GM23338 (cell line): Measurements from ENCODE around the gene ANKRD65. TPM values are rescaled to one million over a fixed set of nuclear protein-coding genes. Genes with fewer than 3 reads are reported as not detected.
A peak's percentile ranks its signal among the peaks of the same experiment; 100 is the strongest.

ENCODE experiments used
- ATAC-seq: fragments of 200-7000 bp; cut with Tn5 transposase; 3 replicates; pipeline ENCODE4 v1.9.1; 2020
- DNase-seq: peaks from one replicate; pipeline ENCODE4 v3.0.0-alpha.2; 2015; ENCODE audit warnings: low spot score
- H2AFZ ChIP-seq: fragments of 200-600 bp; sonication (generic); 2 replicates; pipeline ENCODE4 v1.8.0; 2016; ENCODE audit warnings: antibody characterized with exemption, mild to moderate bottlenecking, moderate library complexity
- H3F3A ChIP-seq: fragments of 200-600 bp; sonication (generic); replicated peaks from 2 replicates; pipeline ENCODE4 v1.8.0; 2017; ENCODE audit warnings: antibody characterized with exemption, mixed run types, low read depth
- H3K27ac ChIP-seq: fragments of 200-600 bp; sonication (generic); 2 replicates; pipeline ENCODE4 v1.6.1; 2016; ENCODE audit warnings: low read depth
- H3K27me3 ChIP-seq: fragments of 200-600 bp; sonication (generic); 2 replicates; pipeline ENCODE4 v1.8.0; 2016; ENCODE audit warnings: mild to moderate bottlenecking, mixed run types, moderate library complexity; ENCODE audit not compliant: insufficient read depth
- H3K36me3 ChIP-seq: fragments of 200-600 bp; sonication (generic); 2 replicates; pipeline ENCODE4 v1.8.0; 2016; ENCODE audit warnings: mild to moderate bottlenecking; ENCODE audit not compliant: insufficient read depth
- H3K4me1 ChIP-seq: fragments of 200-600 bp; sonication (generic); 2 replicates; pipeline ENCODE4 v1.8.0; 2016; ENCODE audit warnings: mild to moderate bottlenecking, moderate library complexity; ENCODE audit not compliant: insufficient read depth
- H3K4me2 ChIP-seq: fragments of 200-600 bp; sonication (generic); 2 replicates; pipeline ENCODE4 v1.7.1; 2017; ENCODE audit warnings: mixed run types
- H3K4me3 ChIP-seq: fragments of 200-600 bp; sonication (generic); 2 replicates; pipeline ENCODE4 v1.6.1; 2016; ENCODE audit warnings: mixed run types
- H3K79me2 ChIP-seq: fragments of 200-600 bp; sonication (generic); replicated peaks from 2 replicates; pipeline ENCODE4 v1.8.0; 2017; ENCODE audit warnings: mild to moderate bottlenecking; ENCODE audit not compliant: insufficient read depth
- H3K9me2 ChIP-seq: fragments of 200-600 bp; sonication (generic); 2 replicates; pipeline ENCODE4 v1.8.0; 2017; ENCODE audit not compliant: insufficient read depth
- H4K20me1 ChIP-seq: fragments of 200-600 bp; sonication (generic); replicated peaks from 2 replicates; pipeline ENCODE4 v1.8.0; 2017; ENCODE audit warnings: mild to moderate bottlenecking; ENCODE audit not compliant: insufficient read depth
- H3K27ac Mint-ChIP-seq: 2 replicates; pipeline ENCODE4 v1.8.0; 2020; ENCODE audit warnings: inconsistent platforms, mild to moderate bottlenecking, moderate library complexity, mixed read lengths
- H3K27me3 Mint-ChIP-seq: 3 replicates; pipeline ENCODE4 v1.8.0; 2022; ENCODE audit warnings: low read depth, mild to moderate bottlenecking, moderate library complexity, mixed read lengths, inconsistent platforms; ENCODE audit not compliant: insufficient read depth, poor library complexity
- H3K36me3 Mint-ChIP-seq: 3 replicates; pipeline ENCODE4 v1.8.0; 2021; ENCODE audit warnings: low read depth, mild to moderate bottlenecking, inconsistent platforms, moderate library complexity, mixed read lengths
- H3K4me1 Mint-ChIP-seq: 3 replicates; pipeline ENCODE4 v1.8.0; 2020; ENCODE audit warnings: mild to moderate bottlenecking, inconsistent platforms, mixed read lengths
- H3K4me3 Mint-ChIP-seq: 3 replicates; pipeline ENCODE4 v1.8.0; 2021; ENCODE audit warnings: moderate library complexity, mild to moderate bottlenecking, inconsistent platforms, mixed read lengths
- H3K9me3 Mint-ChIP-seq: 3 replicates; pipeline ENCODE4 v1.8.0; 2020; ENCODE audit warnings: moderate library complexity, mild to moderate bottlenecking, inconsistent platforms, mixed read lengths
- CREB1 ChIP-seq: fragments of 250-450 bp; sonication (Bioruptor Pico); IDR thresholded peaks from 2 replicates; pipeline ENCODE4 v1.5.0; 2020; ENCODE audit warnings: low read depth, mild to moderate bottlenecking, moderate library complexity
- CTCF ChIP-seq, 2 experiments: fragments of 200-600 bp in 1 of 2; sonication (generic) in 1 of 2; conservative IDR thresholded peaks; 2 replicates each; pipeline versions ENCODE4 v1.5.1 to v1.6.1; 2016 to 2017; ENCODE audit warnings: antibody characterized with exemption in 2 of 2, low read depth in 2 of 2, mild to moderate bottlenecking in 2 of 2, moderate library complexity in 1 of 2
- ETS1 ChIP-seq: IDR thresholded peaks from 2 replicates; pipeline ENCODE4 v1.6.1; 2016; ENCODE audit warnings: antibody characterized with exemption
- EZH2 ChIP-seq: fragments of 200-600 bp; sonication (generic); IDR thresholded peaks from one replicate; pipeline ENCODE4 v1.8.0; 2017; ENCODE audit warnings: antibody characterized with exemption, mild to moderate bottlenecking, low read depth; ENCODE audit not compliant: unreplicated experiment
- EZH2phosphoT487 ChIP-seq: fragments of 200-600 bp; sonication (generic); IDR thresholded peaks from one replicate; pipeline ENCODE4 v1.8.1; 2018; ENCODE audit warnings: antibody characterized with exemption; ENCODE audit not compliant: unreplicated experiment
- JUNB ChIP-seq: IDR thresholded peaks from one replicate; pipeline ENCODE4 v1.6.1; 2016; ENCODE audit warnings: antibody characterized with exemption; ENCODE audit not compliant: unreplicated experiment
- NANOG ChIP-seq: IDR thresholded peaks from 2 replicates; pipeline ENCODE4 v1.6.1; 2016; ENCODE audit warnings: antibody characterized with exemption, borderline replicate concordance
- POLR2AphosphoS5 ChIP-seq: IDR thresholded peaks from 2 replicates; pipeline ENCODE4 v1.6.1; 2016; ENCODE audit warnings: antibody characterized with exemption, low read depth
- REST ChIP-seq: IDR thresholded peaks from one replicate; pipeline ENCODE4 v1.6.1; 2018; ENCODE audit warnings: antibody characterized with exemption; ENCODE audit not compliant: unreplicated experiment
- STAT1 ChIP-seq: IDR thresholded peaks from one replicate; pipeline ENCODE4 v1.6.1; 2016; ENCODE audit warnings: antibody characterized with exemption; ENCODE audit not compliant: unreplicated experiment
- ZNF114 ChIP-seq: fragments of 250-450 bp; sonication (Bioruptor Pico); IDR thresholded peaks from 2 replicates; pipeline ENCODE4 v1.5.0; 2020; ENCODE audit warnings: mild to moderate bottlenecking, moderate library complexity
- ZNF331 ChIP-seq: fragments of 250-450 bp; sonication (Bioruptor Pico); IDR thresholded peaks from 2 replicates; pipeline ENCODE4 v1.5.0; 2020; ENCODE audit warnings: low read depth, mild to moderate bottlenecking, moderate library complexity
- ZNF462 ChIP-seq: fragments of 250-450 bp; sonication (Bioruptor Pico); IDR thresholded peaks from 2 replicates; pipeline ENCODE4 v1.5.0; 2020; ENCODE audit warnings: mild to moderate bottlenecking, moderate library complexity
- polyA plus RNA-seq: library from polyadenylated mRNA; unstranded; fragments of >200 nt; fragmentation: Nextera tagmentation; extraction: Ambion mirVana; gene quantifications from 2 replicates; pipeline ENCODE4 v1.2.1, GENCODE V29; 2016
- total RNA-seq: library from RNA; depleted of rRNA; stranded (reverse); fragments of >200 nt; shearing (Covaris generic); gene quantifications from 2 replicates; pipeline ENCODE4 v1.2.3, GENCODE V29; 2014

The ANKRD65 gene
- total and polyA plus RNA-seq, 2 experiments from 2014 or later = 1.6 to 1.7 TPM

GRCh38 chr1:1373051-1373814 lies 47.8 kb downstream of the ANKRD65 start:
- H3K9me3 Mint-ChIP-seq = no peaks in the 10 kb centered on the region; the same call in 2 of the 3 replicates
- H3K4me1 Mint-ChIP-seq = peaks cover 7% of the 10 kb centered on the region
- Histone ChIP-seq H3K27me3 (no peaks in the 10 kb centered on the region), H2AFZ (no peak overlapping the region), H3K9me2 (no peaks in the 10 kb centered on the region), H3K27ac (no peak overlapping the region), H3K79me2 (peaks cover 21% of the 10 kb centered on the region), H3F3A (peaks cover 19% of the 10 kb centered on the region), H3K4me1 (peaks cover 9% of the 10 kb centered on the region), H3K4me3 (no peak overlapping the region), H4K20me1 (peaks cover 12% of the 10 kb centered on the region), H3K4me2 (peak overlapping the region; percentile 88; the same call in 1 of the 2 replicates), H3K36me3 (no peaks in the 10 kb centered on the region)
- H3K27me3 Mint-ChIP-seq = peaks cover 11% of the 10 kb centered on the region
- H3K4me3 Mint-ChIP-seq = peak overlapping the region; percentile 90
- ATAC-seq (no peak), DNase-seq (no peak)
- H3K27ac Mint-ChIP-seq = no peak overlapping the region
- peaks cover 9% of the 10 kb centered on the region; the same call in 2 of the 3 replicates for H3K36me3 Mint-ChIP-seq
- TF ChIP-seq EZH2phosphoT487 (no peak), JUNB (no peak), EZH2 (no peak), ZNF331 (no peak), REST (no peak), ETS1 (no peak), NANOG (no peak), POLR2AphosphoS5 (no peak), STAT1 (no peak), CTCF (conservative IDR thresholded peaks at IDR 0.05; ENCODE audit: low read depth in 2 of 2) (no peak), CREB1 (CRISPR knock-in tag) (no peak), ZNF462 (CRISPR knock-in tag) (no peak), ZNF114 (CRISPR knock-in tag) (no peak)
